Loucy (cell line): Measurements from ENCODE around the gene WNK1.

Experiments used
- H2AFZ ChIP-seq: fragments of 200-600 bp; sonication (generic); 2 replicates; pipeline ENCODE4 v1.6.0; 2016; ENCODE audit warnings: antibody characterized with exemption, mild to moderate bottlenecking, low read length, moderate library complexity
- H3F3A ChIP-seq: fragments of 200-600 bp; 2 replicates; pipeline ENCODE4 v1.6.0; 2016; ENCODE audit warnings: antibody characterized with exemption, low read depth, mild to moderate bottlenecking
- H3K27me3 ChIP-seq: fragments of 200-600 bp; sonication (generic); 2 replicates; pipeline ENCODE4 v1.6.1; 2014; ENCODE audit warnings: low read length, mild to moderate bottlenecking; ENCODE audit not compliant: insufficient read depth, poor library complexity, severe bottlenecking
- H3K36me3 ChIP-seq: fragments of 200-600 bp; sonication (generic); 2 replicates; pipeline ENCODE4 v1.6.1; 2016; ENCODE audit warnings: low read length; ENCODE audit not compliant: insufficient read depth
- H3K4me1 ChIP-seq: fragments of 200-600 bp; sonication (generic); 2 replicates; pipeline ENCODE4 v1.5.1; 2014; ENCODE audit warnings: low read length, mild to moderate bottlenecking; ENCODE audit not compliant: insufficient read depth, poor library complexity, severe bottlenecking
- H3K4me2 ChIP-seq: fragments of 200-600 bp; sonication (generic); 2 replicates; pipeline ENCODE4 v1.6.0; 2014; ENCODE audit warnings: antibody characterized with exemption, low read length, low read depth, mild to moderate bottlenecking; ENCODE audit not compliant: poor library complexity, severe bottlenecking
- H3K4me3 ChIP-seq: fragments of 200-600 bp; sonication (generic); 2 replicates; pipeline ENCODE4 v1.5.1; 2014; ENCODE audit warnings: low read length, mild to moderate bottlenecking, mixed read lengths; ENCODE audit not compliant: poor library complexity, severe bottlenecking
- H3K79me2 ChIP-seq: fragments of 200-600 bp; sonication (generic); 2 replicates; pipeline ENCODE4 v1.6.1; 2014; ENCODE audit warnings: low read length; ENCODE audit not compliant: insufficient read depth
- H3K9ac ChIP-seq: fragments of 200-600 bp; sonication (generic); 2 replicates; pipeline ENCODE4 v1.6.0; 2014; ENCODE audit warnings: mild to moderate bottlenecking, low read depth, low read length, moderate library complexity; ENCODE audit not compliant: poor library complexity, severe bottlenecking
- H3K9me2 ChIP-seq: fragments of 200-600 bp; sonication (generic); replicated peaks from 2 replicates; pipeline ENCODE4 v1.6.1; 2016; ENCODE audit warnings: low read depth, low read length, mixed read lengths
- H3K9me3 ChIP-seq: fragments of 200-600 bp; sonication (generic); 2 replicates; pipeline ENCODE4 v1.6.1; 2014; ENCODE audit warnings: mild to moderate bottlenecking, antibody characterized with exemption, low read length, low read depth; ENCODE audit not compliant: insufficient read depth
- H4K20me1 ChIP-seq: fragments of 200-600 bp; sonication (generic); 2 replicates; pipeline ENCODE4 v1.6.0; 2014; ENCODE audit warnings: antibody characterized with exemption, low read length, mild to moderate bottlenecking; ENCODE audit not compliant: insufficient read depth, poor library complexity, severe bottlenecking
- EZH2phosphoT487 ChIP-seq: fragments of 200-600 bp; IDR thresholded peaks from 2 replicates; pipeline ENCODE4 v1.6.1; 2018; ENCODE audit warnings: antibody characterized with exemption, mild to moderate bottlenecking, moderate library complexity, borderline replicate concordance
- TF ChIP-seq, protein P1 (sequence below): fragments of 200-600 bp; sonication (generic); conservative IDR thresholded peaks from 2 replicates; pipeline ENCODE4 v1.5.1; 2014; ENCODE audit warnings: mild to moderate bottlenecking, antibody characterized with exemption, low read length

WNK1 gene

DNA sequence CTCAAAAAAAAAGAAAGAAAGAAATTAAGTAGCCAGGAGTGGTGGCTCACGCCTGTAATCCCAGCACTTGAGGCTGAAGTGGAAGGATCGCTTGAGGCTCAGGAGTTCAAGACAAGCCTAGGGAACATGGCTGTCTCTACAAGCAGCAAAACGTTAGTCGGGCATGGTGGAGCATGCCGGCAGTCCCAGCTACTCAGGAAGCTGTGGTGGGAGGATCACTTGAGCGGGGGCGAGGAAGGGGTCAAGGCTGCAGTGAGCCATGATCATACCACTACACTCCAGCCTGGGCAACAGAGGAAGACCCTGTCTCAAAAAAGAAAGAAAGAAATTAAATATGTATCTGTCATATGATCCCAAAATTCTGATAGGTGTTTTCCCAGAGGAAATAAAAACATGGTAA is 191.8 kb downstream of the WNK1 start:
- Histone ChIP-seq H3K36me3 (no peaks in the 10 kb centered on the region), H3K27me3 (no peaks in the 10 kb centered on the region), H3K4me1 (peaks cover 13% of the 10 kb centered on the region), H3K9me2 (no peaks in the 10 kb centered on the region), H3K4me2 (no peak overlapping the region), H2AFZ (no peak overlapping the region), H3F3A (no peaks in the 10 kb centered on the region), H3K9ac (peak overlapping the region; percentile 2), H3K79me2 (peaks cover 31% of the 10 kb centered on the region), H3K4me3 (no peak overlapping the region), H4K20me1 (no peaks in the 10 kb centered on the region), H3K9me3 (no peaks in the 10 kb centered on the region)
- TF ChIP-seq EZH2phosphoT487 = no peak
- TF ChIP-seq, protein P1, sequence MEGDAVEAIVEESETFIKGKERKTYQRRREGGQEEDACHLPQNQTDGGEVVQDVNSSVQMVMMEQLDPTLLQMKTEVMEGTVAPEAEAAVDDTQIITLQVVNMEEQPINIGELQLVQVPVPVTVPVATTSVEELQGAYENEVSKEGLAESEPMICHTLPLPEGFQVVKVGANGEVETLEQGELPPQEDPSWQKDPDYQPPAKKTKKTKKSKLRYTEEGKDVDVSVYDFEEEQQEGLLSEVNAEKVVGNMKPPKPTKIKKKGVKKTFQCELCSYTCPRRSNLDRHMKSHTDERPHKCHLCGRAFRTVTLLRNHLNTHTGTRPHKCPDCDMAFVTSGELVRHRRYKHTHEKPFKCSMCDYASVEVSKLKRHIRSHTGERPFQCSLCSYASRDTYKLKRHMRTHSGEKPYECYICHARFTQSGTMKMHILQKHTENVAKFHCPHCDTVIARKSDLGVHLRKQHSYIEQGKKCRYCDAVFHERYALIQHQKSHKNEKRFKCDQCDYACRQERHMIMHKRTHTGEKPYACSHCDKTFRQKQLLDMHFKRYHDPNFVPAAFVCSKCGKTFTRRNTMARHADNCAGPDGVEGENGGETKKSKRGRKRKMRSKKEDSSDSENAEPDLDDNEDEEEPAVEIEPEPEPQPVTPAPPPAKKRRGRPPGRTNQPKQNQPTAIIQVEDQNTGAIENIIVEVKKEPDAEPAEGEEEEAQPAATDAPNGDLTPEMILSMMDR = no peak

DNA sequence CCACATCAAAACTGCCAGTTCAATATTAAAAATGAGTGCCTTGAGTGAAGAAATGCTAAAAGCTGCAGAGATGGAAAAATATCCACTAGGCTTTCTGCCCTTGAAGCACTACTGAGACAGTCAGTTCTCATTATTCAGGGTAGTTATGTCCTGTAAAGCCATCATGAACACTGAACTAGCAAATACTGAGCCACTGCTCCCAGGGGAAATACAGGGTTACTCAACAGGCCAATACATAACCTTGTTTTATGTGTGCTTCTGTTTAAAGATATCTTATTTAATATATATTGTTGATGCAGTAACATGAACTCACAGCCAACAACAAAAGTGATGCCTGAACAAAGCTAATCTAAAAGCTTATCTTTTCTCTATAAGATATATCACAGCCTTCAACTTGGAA is 193.8 kb downstream of the WNK1 start:
- TF ChIP-seq, protein P1 = no peak
- no peak for TF ChIP-seq EZH2phosphoT487
- peaks cover 31% of the 10 kb centered on the region for H3K79me2 ChIP-seq
- no peaks in the 10 kb centered on the region for H3K27me3 ChIP-seq
- H3K4me1 ChIP-seq = peaks cover 13% of the 10 kb centered on the region
- no peaks in the 10 kb centered on the region for H3K9me2 ChIP-seq
- H3K9me3 ChIP-seq = no peaks in the 10 kb centered on the region
- no peaks in the 10 kb centered on the region for H4K20me1 ChIP-seq
- no peaks in the 10 kb centered on the region for H3F3A ChIP-seq
- no peak overlapping the region for H3K4me3 ChIP-seq
- H3K9ac ChIP-seq = peak overlapping the region; percentile 28
- no peaks in the 10 kb centered on the region for H3K36me3 ChIP-seq
- H2AFZ ChIP-seq = no peak overlapping the region
- H3K4me2 ChIP-seq = peak overlapping the region; percentile 19

DNA sequence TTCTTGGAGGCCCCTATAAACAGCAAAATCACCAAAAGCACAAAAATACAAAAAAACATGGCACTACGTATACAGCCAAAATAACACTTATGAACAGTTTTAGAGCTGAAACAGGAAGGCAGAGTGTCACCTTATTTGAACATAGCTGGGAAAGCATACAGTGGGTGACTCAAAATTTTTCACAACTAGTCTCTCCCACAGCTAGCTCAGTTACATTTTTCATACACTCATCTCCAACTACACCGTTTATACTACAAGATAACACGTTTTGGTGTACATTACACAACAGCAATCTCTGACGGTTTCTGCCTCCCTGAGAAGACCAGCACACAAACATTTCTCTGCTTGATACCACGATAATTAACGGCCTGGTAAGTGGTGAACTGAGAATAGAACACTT is 194.3 kb downstream of the WNK1 start:
- peaks cover 31% of the 10 kb centered on the region for H3K79me2 ChIP-seq
- no peaks in the 10 kb centered on the region for H4K20me1 ChIP-seq
- no peaks in the 10 kb centered on the region for H3K9me3 ChIP-seq
- no peak overlapping the region for H3K4me3 ChIP-seq
- H2AFZ ChIP-seq = no peak overlapping the region
- H3K9me2 ChIP-seq = no peaks in the 10 kb centered on the region
- H3K4me2 ChIP-seq = peak overlapping the region; percentile 19
- no peaks in the 10 kb centered on the region for H3K36me3 ChIP-seq
- H3K9ac ChIP-seq = peak overlapping the region; percentile 28
- no peaks in the 10 kb centered on the region for H3F3A ChIP-seq
- H3K4me1 ChIP-seq = peaks cover 13% of the 10 kb centered on the region
- TF ChIP-seq, protein P1 = no peak
- TF ChIP-seq EZH2phosphoT487 = no peak
- H3K27me3 ChIP-seq = no peaks in the 10 kb centered on the region
